Naive thymus-derived CD4-positive, alpha-beta T cell (primary cell): ENCODE data around the gene ARF1. TPM values are rescaled to one million over a fixed set of nuclear protein-coding genes. Genes with fewer than 3 reads are reported as not detected.

ENCODE experiments used
- ATAC-seq: fragments of 150-1000 bp; cut with Tn5 transposase; 2 replicates; pipeline ENCODE4 v1.10.0; 2021; ENCODE audit warnings: mild to moderate bottlenecking, moderate library complexity
- CTCF ChIA-PET: fragments of 350-600 bp; sonication (Branson Sonifier 250); formaldehyde crosslinking; loops from one replicate; lab custom pipeline; 2021; ENCODE audit warnings: antibody characterized with exemption; lab: Charles Lee
- POLR2A ChIA-PET: fragments of 350-600 bp; sonication (Branson Sonifier 250); formaldehyde crosslinking; loops from one replicate; lab custom pipeline; 2021; ENCODE audit warnings: antibody characterized with exemption, inconsistent platforms; lab: Charles Lee
- DNase-seq, 9 donors: peaks; one replicate each; pipeline versions ENCODE4 v3.0.0 to v3.0.0-alpha.2; 2020 to 2022; ENCODE audit warnings: mixed read lengths in 1 of 9
- H3K27ac ChIP-seq: one replicate; pipeline ENCODE4 v1.7.0; 2013; ENCODE audit warnings: mild to moderate bottlenecking, low read depth, low read length, moderate library complexity
- H3K27me3 ChIP-seq, 2 donors: one replicate each; pipeline ENCODE4 v1.7.0; 2013; ENCODE audit warnings: low read length in 2 of 2, mild to moderate bottlenecking in 2 of 2, moderate library complexity in 2 of 2; ENCODE audit not compliant: control insufficient read depth in 2 of 2, insufficient read depth in 2 of 2
- H3K36me3 ChIP-seq, 3 experiments: 1 replicate in 2 of 3; 2 replicates in 1 of 3; pipeline ENCODE4 v1.7.0; 2013; ENCODE audit warnings: low read length in 3 of 3, mild to moderate bottlenecking in 3 of 3, moderate library complexity in 1 of 3; ENCODE audit not compliant: insufficient read depth in 3 of 3, control insufficient read depth in 2 of 3
- H3K4me1 ChIP-seq, 2 donors: one replicate each; pipeline ENCODE4 v1.7.0; 2013; ENCODE audit warnings: low read length in 2 of 2, mild to moderate bottlenecking in 2 of 2, moderate library complexity in 1 of 2; ENCODE audit not compliant: control insufficient read depth in 2 of 2, insufficient read depth in 2 of 2
- H3K4me3 ChIP-seq: 2 replicates; pipeline ENCODE4 v1.7.0; 2013; ENCODE audit warnings: mild to moderate bottlenecking, low read length
- H3K9me3 ChIP-seq, 3 experiments: 1 replicate in 2 of 3; 2 replicates in 1 of 3; pipeline ENCODE4 v1.7.0; 2013; ENCODE audit warnings: low read length in 3 of 3; ENCODE audit not compliant: control insufficient read depth in 2 of 3
- H3K27ac Mint-ChIP-seq, 9 donors: one replicate each; pipeline ENCODE4 v1.8.0; 2020 to 2022; ENCODE audit warnings: mixed read lengths in 9 of 9, mild to moderate bottlenecking in 8 of 9, moderate library complexity in 5 of 9, inconsistent platforms in 2 of 9
- H3K27me3 Mint-ChIP-seq, 5 donors: one replicate each; pipeline ENCODE4 v1.8.0; 2021 to 2022; ENCODE audit warnings: mixed read lengths in 5 of 5, mild to moderate bottlenecking in 1 of 5
- H3K36me3 Mint-ChIP-seq, 5 donors: one replicate each; pipeline ENCODE4 v1.8.0; 2020 to 2022; ENCODE audit warnings: mixed read lengths in 5 of 5, mild to moderate bottlenecking in 3 of 5, inconsistent platforms in 1 of 5
- H3K4me1 Mint-ChIP-seq, 7 donors: one replicate each; pipeline ENCODE4 v1.8.0; 2020 to 2022; ENCODE audit warnings: mixed read lengths in 7 of 7, mild to moderate bottlenecking in 3 of 7, inconsistent platforms in 1 of 7
- H3K4me3 Mint-ChIP-seq, 10 donors: one replicate each; pipeline ENCODE4 v1.8.0; 2020 to 2022; ENCODE audit warnings: mild to moderate bottlenecking in 10 of 10, mixed read lengths in 10 of 10, moderate library complexity in 6 of 10, inconsistent platforms in 2 of 10
- H3K9me3 Mint-ChIP-seq, 11 donors: one replicate each; pipeline ENCODE4 v1.8.0; 2020 to 2022; ENCODE audit warnings: mixed read lengths in 11 of 11, mild to moderate bottlenecking in 4 of 11, inconsistent platforms in 1 of 11, moderate library complexity in 1 of 11
- intact Hi-C, 2 donors: fragments of 100-400 bp; cut with micrococcal nuclease; formaldehyde crosslinking; loops; one replicate each; pipeline ENCODE4 v1.15.1; 2023
- polyA plus RNA-seq, 2 donors: library from polyadenylated mRNA; unstranded; fragments of 300-500 nt; fragmentation: Illumina TruSeq; gene quantifications; one replicate each; pipeline ENCODE4 v1.2.3, GENCODE V29; 2021
- total RNA-seq, 6 experiments: library from RNA in 5 of 6; stranded (reverse) in 5 of 6; gene quantifications; 1 replicate in 5 of 6; 2 replicates in 1 of 6; pipeline ENCODE4 v1.2.3 and lab custom pipeline; 2021 to 2026

ARF1 gene
- total and polyA plus RNA-seq, 7 experiments from 2014 or later: 198 to 434 (median 344) TPM

DNA sequence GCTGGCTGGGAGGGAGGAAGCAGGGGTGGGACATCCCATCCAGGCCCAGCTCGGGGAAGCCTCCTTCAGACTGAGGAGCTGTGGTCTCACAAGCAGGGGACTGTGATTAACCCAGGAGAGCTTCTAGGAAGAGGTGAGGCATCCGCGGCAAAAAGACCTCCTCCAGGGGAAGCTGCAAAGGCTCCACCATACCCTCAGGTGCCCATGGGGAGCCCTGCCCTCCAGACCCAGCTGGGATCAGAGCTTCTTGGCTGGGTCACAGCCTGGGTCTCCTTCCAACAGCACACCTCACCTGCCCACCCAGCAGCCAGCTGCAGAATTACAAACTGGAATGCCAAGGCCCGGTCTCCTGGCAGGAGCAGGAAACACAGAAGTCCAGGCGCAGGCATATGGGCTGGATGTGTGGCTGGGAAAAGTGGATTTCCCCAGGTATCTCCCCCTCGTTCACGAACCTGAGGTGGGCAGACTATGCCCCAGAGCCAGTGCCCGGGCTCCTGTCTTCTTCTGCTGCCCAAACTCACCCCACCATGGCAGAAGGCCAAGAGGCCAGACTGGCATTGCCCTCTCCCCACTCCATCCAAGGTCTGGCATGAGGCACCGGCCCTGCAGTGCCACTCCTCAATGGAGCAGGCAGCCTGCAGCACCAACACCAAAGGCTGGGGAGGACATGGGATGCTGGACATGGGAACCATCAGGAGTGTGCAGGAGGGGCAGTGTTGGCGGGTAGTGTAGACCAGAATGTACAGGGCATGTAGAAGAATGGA, 15.4 kb upstream of the ARF1 start:
- ChIA-PET CTCF (no interaction called here), POLR2A (interaction anchor here (0.6 kb wide), 1 partner anchor 15 kb away, joined by 3 read pairs; the partner anchor contains the start of gene ARF1)
- H3K27ac ChIP-seq: no peak overlapping the region
- H3K9me3 ChIP-seq: no peaks in the 10 kb centered on the region
- Mint-ChIP-seq H3K4me3 (no peak overlapping the region), H3K36me3 (no peaks in the 10 kb centered on the region), H3K9me3 (peaks cover 0 to 2% (median 0%) of the 10 kb centered on the region in 11 donors), H3K27me3 (peaks cover 0 to 17% (median 6%) of the 10 kb centered on the region in 5 donors), H3K4me1 (peaks cover 0 to 3% (median 0%) of the 10 kb centered on the region in 7 donors), H3K27ac (no peak overlapping the region)
- no peak overlapping the region for H3K4me3 ChIP-seq
- peaks cover 0 to 33% of the 10 kb centered on the region in 2 donors for H3K27me3 ChIP-seq
- H3K36me3 ChIP-seq: no peaks in the 10 kb centered on the region
- intact Hi-C loops: no loop called here
- DNase-seq: no peak
- H3K4me1 ChIP-seq: no peaks in the 10 kb centered on the region
- ATAC-seq: no peak

DNA sequence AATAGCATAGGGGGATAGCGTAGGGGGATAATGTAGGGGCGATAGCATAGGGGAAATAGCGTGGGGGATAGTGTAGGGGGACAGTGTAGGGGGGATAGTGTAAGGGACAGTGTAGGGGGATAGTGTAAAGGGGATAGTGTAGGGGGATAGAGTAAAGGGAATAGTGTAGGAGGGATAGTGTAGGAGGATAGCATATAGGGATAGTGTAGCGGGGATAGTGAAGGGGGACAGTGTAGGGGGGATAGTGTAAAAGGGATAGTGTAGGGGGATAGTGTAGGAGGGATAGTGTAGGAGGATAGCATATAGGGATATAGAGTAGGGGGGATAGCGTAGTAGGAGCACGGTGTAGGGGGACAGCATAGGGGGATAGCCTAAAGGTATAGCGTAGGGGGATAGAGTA, 14.1 kb upstream of the ARF1 start:
- CTCF ChIA-PET: no interaction called here
- POLR2A ChIA-PET: no interaction called here
- H3K9me3 ChIP-seq: no peaks in the 10 kb centered on the region
- H3K36me3 ChIP-seq: no peaks in the 10 kb centered on the region
- ATAC-seq (no peak), DNase-seq (no peak)
- H3K36me3 Mint-ChIP-seq: no peaks in the 10 kb centered on the region
- no peak overlapping the region for H3K27ac Mint-ChIP-seq
- H3K27me3 ChIP-seq: peaks cover 0 to 25% of the 10 kb centered on the region in 2 donors
- peaks cover 0 to 17% (median 6%) of the 10 kb centered on the region in 5 donors for H3K27me3 Mint-ChIP-seq
- H3K4me1 Mint-ChIP-seq: peaks cover 0 to 6% (median 0%) of the 10 kb centered on the region in 7 donors
- no peak overlapping the region for H3K4me3 ChIP-seq
- no peaks in the 10 kb centered on the region for H3K4me1 ChIP-seq
- H3K9me3 Mint-ChIP-seq: peaks cover 0 to 2% (median 0%) of the 10 kb centered on the region in 11 donors
- intact Hi-C loops: no loop called here
- H3K4me3 Mint-ChIP-seq: no peak overlapping the region
- H3K27ac ChIP-seq: no peak overlapping the region

DNA sequence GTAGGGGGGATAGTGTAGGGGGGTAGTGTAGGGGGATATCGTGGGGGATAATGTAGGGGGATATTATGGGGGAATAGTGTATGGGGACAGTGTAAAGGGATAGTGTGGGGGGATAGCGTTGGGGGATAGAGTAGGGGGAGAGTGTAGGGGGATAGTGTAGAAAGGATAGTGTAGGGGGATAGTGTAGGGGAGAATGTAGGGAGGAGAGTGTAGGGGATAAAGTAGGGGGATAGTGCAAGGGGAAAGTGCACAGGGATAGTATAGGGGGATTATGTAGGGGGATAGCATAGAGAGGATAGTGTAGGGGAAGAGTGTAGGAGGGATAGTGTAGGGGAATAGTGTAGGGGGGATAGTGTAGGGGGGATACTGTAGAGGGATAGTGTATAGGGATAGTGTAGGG, 12.3 kb upstream of the ARF1 start:
- Histone ChIP-seq H3K36me3 (no peaks in the 10 kb centered on the region), H3K4me3 (no peak overlapping the region), H3K27ac (no peak overlapping the region), H3K27me3 (peaks cover 0 to 16% of the 10 kb centered on the region in 2 donors), H3K9me3 (no peaks in the 10 kb centered on the region), H3K4me1 (no peaks in the 10 kb centered on the region)
- peaks cover 0 to 2% (median 0%) of the 10 kb centered on the region in 11 donors for H3K9me3 Mint-ChIP-seq
- ChIA-PET CTCF (no interaction called here), POLR2A (no interaction called here)
- H3K36me3 Mint-ChIP-seq: no peaks in the 10 kb centered on the region
- intact Hi-C loops: no loop called here
- no peak for ATAC-seq
- H3K4me3 Mint-ChIP-seq: no peak overlapping the region
- no peak for DNase-seq
- peaks cover 0 to 17% (median 5%) of the 10 kb centered on the region in 5 donors for H3K27me3 Mint-ChIP-seq
- H3K27ac Mint-ChIP-seq: no peak overlapping the region
- peaks cover 0 to 6% (median 5%) of the 10 kb centered on the region in 7 donors for H3K4me1 Mint-ChIP-seq

DNA sequence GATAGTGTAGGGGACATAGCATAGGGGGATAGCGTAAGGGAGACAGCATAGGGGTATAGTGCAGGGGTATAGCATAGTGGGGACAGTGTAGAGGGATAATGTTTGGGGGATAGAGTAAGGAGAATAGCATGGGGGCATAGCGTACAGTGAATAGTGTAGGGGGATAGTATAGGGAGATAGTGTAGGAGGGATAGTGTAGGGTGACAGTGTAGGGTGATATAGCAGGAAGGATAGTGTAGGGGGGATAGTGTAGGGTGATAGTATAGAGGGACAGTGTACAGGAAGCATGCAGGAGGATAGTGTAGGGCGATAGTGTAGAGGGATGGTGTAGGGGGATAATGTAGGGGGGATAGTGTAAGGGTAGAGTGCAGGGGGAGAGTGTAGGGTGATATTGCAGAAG, 11.7 kb upstream of the ARF1 start:
- Histone ChIP-seq H3K36me3 (no peaks in the 10 kb centered on the region), H3K4me3 (no peak overlapping the region), H3K9me3 (no peaks in the 10 kb centered on the region), H3K27me3 (peaks cover 0 to 11% of the 10 kb centered on the region in 2 donors), H3K27ac (no peak overlapping the region), H3K4me1 (no peaks in the 10 kb centered on the region)
- Mint-ChIP-seq H3K27me3 (peaks cover 0 to 13% (median 5%) of the 10 kb centered on the region in 5 donors), H3K27ac (no peak overlapping the region), H3K9me3 (peaks cover 0 to 2% (median 0%) of the 10 kb centered on the region in 11 donors), H3K4me3 (no peak overlapping the region), H3K4me1 (peaks cover 0 to 6% (median 5%) of the 10 kb centered on the region in 7 donors), H3K36me3 (no peaks in the 10 kb centered on the region)
- intact Hi-C loops: no loop called here
- ChIA-PET POLR2A (no interaction called here), CTCF (no interaction called here)
- peak; percentile 6 for ATAC-seq
- DNase-seq: no peak

DNA sequence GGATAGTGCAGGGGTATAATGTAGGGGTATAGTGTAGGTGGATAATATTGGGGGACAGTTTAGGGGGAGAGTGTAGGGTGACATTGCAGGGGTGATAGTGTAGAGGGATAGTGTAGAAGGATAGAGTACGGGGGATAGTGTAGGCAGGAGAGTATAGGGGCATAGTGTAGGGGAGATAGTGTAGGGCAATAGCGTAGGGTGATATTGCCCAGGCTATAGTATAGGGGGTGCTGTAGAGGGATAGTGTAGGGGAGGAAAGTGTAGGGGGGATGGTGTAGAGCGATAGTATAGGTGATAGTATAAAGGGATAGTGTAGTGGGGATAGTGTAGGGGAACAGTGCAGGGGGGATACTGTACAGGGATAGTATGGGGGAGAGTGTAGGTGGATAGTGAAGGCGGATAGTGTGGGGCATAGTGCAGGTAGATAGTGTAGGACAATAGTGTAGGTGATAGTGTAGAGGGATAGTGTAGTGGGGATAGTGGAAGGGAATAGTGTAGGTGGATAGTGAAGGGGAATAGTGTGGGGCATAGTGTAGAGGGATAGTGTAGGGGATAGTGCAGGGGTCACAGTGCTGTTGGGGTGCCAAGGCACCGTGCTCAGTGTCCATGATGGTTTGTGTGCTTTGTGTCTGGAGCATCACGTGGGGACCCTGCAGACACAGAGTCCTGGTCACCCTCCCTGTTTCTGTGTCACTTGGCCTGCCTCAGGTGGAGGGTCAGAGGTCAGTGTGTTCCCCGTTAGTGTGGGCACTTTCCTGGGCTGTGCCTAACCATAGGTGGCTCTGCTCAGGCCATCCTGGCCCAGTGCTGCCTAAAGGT, 10.5 kb upstream of the ARF1 start:
- peaks cover 0 to 5% of the 10 kb centered on the region in 2 donors for H3K27me3 ChIP-seq
- Mint-ChIP-seq H3K36me3 (no peaks in the 10 kb centered on the region), H3K4me1 (peaks cover 0 to 6% (median 5%) of the 10 kb centered on the region in 7 donors), H3K4me3 (no peak overlapping the region), H3K27ac (peak overlapping the region in 2 of 9 donors; percentile 1 to 29), H3K9me3 (peaks cover 0 to 2% (median 0%) of the 10 kb centered on the region in 11 donors), H3K27me3 (peaks cover 0 to 3% (median 0%) of the 10 kb centered on the region in 5 donors)
- intact Hi-C loops: no loop called here
- no peaks in the 10 kb centered on the region for H3K9me3 ChIP-seq
- DNase-seq (no peak), ATAC-seq (peak; percentile 28)
- no peaks in the 10 kb centered on the region for H3K4me1 ChIP-seq
- no peak overlapping the region for H3K27ac ChIP-seq
- no peak overlapping the region for H3K4me3 ChIP-seq
- ChIA-PET POLR2A (no interaction called here), CTCF (no interaction called here)
- no peaks in the 10 kb centered on the region for H3K36me3 ChIP-seq

DNA sequence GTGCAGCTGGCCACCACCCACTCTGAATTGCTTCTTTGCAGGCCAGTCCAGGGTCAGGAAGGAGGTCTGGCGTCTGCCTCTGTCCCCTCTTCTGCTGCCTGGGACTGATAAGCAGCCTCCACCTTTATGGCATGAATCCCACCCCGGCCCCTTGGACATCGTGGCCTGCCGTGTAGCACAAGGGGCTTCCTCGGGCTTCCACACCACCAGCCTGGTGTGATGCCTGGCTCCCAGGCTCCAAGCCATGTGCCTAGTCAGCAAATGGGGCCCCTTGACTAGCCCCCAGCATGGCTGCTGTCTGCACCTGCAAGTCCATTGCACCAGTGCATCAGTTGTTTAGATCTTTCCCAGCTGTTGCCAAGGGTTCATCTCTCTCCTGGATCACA, 9.9 kb upstream of the ARF1 start:
- Histone ChIP-seq H3K4me3 (no peak overlapping the region), H3K4me1 (no peaks in the 10 kb centered on the region), H3K36me3 (no peaks in the 10 kb centered on the region), H3K27ac (no peak overlapping the region), H3K27me3 (no peaks in the 10 kb centered on the region), H3K9me3 (no peaks in the 10 kb centered on the region)
- DNase-seq (no peak), ATAC-seq (no peak)
- H3K4me1 Mint-ChIP-seq: peaks cover 0 to 10% (median 5%) of the 10 kb centered on the region in 7 donors
- CTCF ChIA-PET: no interaction called here
- no peak overlapping the region for H3K4me3 Mint-ChIP-seq
- intact Hi-C loops: no loop called here
- H3K27me3 Mint-ChIP-seq: no peaks in the 10 kb centered on the region
- H3K9me3 Mint-ChIP-seq: peaks cover 0 to 2% (median 0%) of the 10 kb centered on the region in 11 donors
- H3K36me3 Mint-ChIP-seq: no peaks in the 10 kb centered on the region
- POLR2A ChIA-PET: interaction anchor here (1.9 kb wide), 1 partner anchor 10 kb away, joined by 7 read pairs; the partner anchor contains the start of gene ARF1
- H3K27ac Mint-ChIP-seq: no peak overlapping the region
